ENCODE results near the gene SATB2.

GRCh38 chr2:199469514-199470360 is 12.0 kb upstream of the SATB2 start:
- TF ChIP-seq, protein P1, sequence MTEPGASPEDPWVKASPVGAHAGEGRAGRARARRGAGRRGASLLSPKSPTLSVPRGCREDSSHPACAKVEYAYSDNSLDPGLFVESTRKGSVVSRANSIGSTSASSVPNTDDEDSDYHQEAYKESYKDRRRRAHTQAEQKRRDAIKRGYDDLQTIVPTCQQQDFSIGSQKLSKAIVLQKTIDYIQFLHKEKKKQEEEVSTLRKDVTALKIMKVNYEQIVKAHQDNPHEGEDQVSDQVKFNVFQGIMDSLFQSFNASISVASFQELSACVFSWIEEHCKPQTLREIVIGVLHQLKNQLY (CRISPR knock-in tag; IDR thresholded peaks at IDR 0.05), result no peak
- TF ChIP-seq, protein P2, sequence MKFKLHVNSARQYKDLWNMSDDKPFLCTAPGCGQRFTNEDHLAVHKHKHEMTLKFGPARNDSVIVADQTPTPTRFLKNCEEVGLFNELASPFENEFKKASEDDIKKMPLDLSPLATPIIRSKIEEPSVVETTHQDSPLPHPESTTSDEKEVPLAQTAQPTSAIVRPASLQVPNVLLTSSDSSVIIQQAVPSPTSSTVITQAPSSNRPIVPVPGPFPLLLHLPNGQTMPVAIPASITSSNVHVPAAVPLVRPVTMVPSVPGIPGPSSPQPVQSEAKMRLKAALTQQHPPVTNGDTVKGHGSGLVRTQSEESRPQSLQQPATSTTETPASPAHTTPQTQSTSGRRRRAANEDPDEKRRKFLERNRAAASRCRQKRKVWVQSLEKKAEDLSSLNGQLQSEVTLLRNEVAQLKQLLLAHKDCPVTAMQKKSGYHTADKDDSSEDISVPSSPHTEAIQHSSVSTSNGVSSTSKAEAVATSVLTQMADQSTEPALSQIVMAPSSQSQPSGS (CRISPR knock-in tag; IDR thresholded peaks at IDR 0.05; ENCODE audit: borderline replicate concordance, low read depth), result no peak
- TF ChIP-seq NFE2L1 (CRISPR knock-in tag; IDR thresholded peaks at IDR 0.05), result no peak

All from WTC11 (cell line).